Mesendoderm (in vitro differentiated cells): ENCODE data around the gene OR5L1.

Experiments
- DNase-seq: peaks from one replicate; pipeline ENCODE4 v3.0.0; 2013
- H2AK5ac ChIP-seq: 2 replicates; pipeline ENCODE4 v1.6.1; 2013; ENCODE audit warnings: low read length, inconsistent platforms
- H2BK120ac ChIP-seq: 2 replicates; pipeline ENCODE4 v1.6.1; 2013; ENCODE audit warnings: low read depth, mild to moderate bottlenecking, low read length, moderate library complexity, mixed read lengths
- H2BK15ac ChIP-seq: replicated peaks from 2 replicates; pipeline ENCODE4 v1.6.1; 2013; ENCODE audit warnings: low read depth, mild to moderate bottlenecking, moderate library complexity
- H2BK5ac ChIP-seq: 2 replicates; pipeline ENCODE4 v1.6.1; 2013; ENCODE audit warnings: low read length, inconsistent platforms
- H3K18ac ChIP-seq: 2 replicates; pipeline ENCODE4 v1.6.1; 2013; ENCODE audit warnings: mild to moderate bottlenecking, low read length, mixed read lengths
- H3K23ac ChIP-seq: one replicate; pipeline ENCODE4 v1.6.1; 2013; ENCODE audit warnings: low read length
- H3K27ac ChIP-seq: 2 replicates; pipeline ENCODE4 v1.5.1; 2013; ENCODE audit warnings: low read depth, mild to moderate bottlenecking, inconsistent platforms, low read length, moderate library complexity
- H3K27me3 ChIP-seq: 2 replicates; pipeline ENCODE4 v1.6.1; 2013; ENCODE audit warnings: low read length, control low read depth, mild to moderate bottlenecking, inconsistent platforms; ENCODE audit not compliant: insufficient read depth, poor library complexity
- H3K36me3 ChIP-seq: 2 replicates; pipeline ENCODE4 v1.6.1; 2013; ENCODE audit warnings: low read length, inconsistent platforms; ENCODE audit not compliant: control insufficient read depth, insufficient read depth
- H3K4ac ChIP-seq: one replicate; pipeline ENCODE4 v1.6.1; 2013; ENCODE audit warnings: low read depth, mild to moderate bottlenecking, low read length, moderate library complexity
- H3K4me1 ChIP-seq: 2 replicates; pipeline ENCODE4 v1.6.1; 2013; ENCODE audit warnings: low read depth, low read length, inconsistent platforms; ENCODE audit not compliant: control insufficient read depth
- H3K4me2 ChIP-seq: 2 replicates; pipeline ENCODE4 v1.6.1; 2013; ENCODE audit warnings: low read length
- H3K4me3 ChIP-seq: 2 replicates; pipeline ENCODE4 v1.5.1; 2013; ENCODE audit warnings: mild to moderate bottlenecking, low read length
- H3K56ac ChIP-seq: one replicate; pipeline ENCODE4 v1.6.1; 2013; ENCODE audit warnings: low read length
- H3K79me1 ChIP-seq: 2 replicates; pipeline ENCODE4 v1.6.1; 2013; ENCODE audit warnings: low read length, inconsistent platforms
- H3K79me2 ChIP-seq: 2 replicates; pipeline ENCODE4 v1.6.1; 2013; ENCODE audit warnings: mild to moderate bottlenecking, low read length; ENCODE audit not compliant: control insufficient read depth, insufficient read depth
- H3K9ac ChIP-seq: 2 replicates; pipeline ENCODE4 v1.6.1; 2013; ENCODE audit warnings: low read length, inconsistent platforms
- H4K5ac ChIP-seq: one replicate; pipeline ENCODE4 v1.6.1; 2013; ENCODE audit warnings: low read length
- H4K8ac ChIP-seq: one replicate; pipeline ENCODE4 v1.6.1; 2013; ENCODE audit warnings: low read depth, mild to moderate bottlenecking, control low read depth, low read length, moderate library complexity
- WGBS: extraction: QIAGEN DNeasy Blood & Tissue Kit; methylation state at CpG from one replicate; pipeline ENCODE4 v1.1.7; 2013; ENCODE audit warnings: low lambda C conversion rate, missing lambda C conversion rate; ENCODE audit not compliant: insufficient coverage; ENCODE audit errors: extremely low coverage; 5-methylcytosine and 5-hydroxymethylcytosine counted together

Gene OR5L1

GRCh38 chr11:55854704-55855103 is 43.5 kb downstream of the OR5L1 start:
- Histone ChIP-seq H3K4me2 (no peak overlapping the region), H3K18ac (no peak overlapping the region), H3K4ac (no peak overlapping the region), H2BK5ac (no peak overlapping the region), H3K9ac (no peak overlapping the region), H4K5ac (no peak overlapping the region), H3K27me3 (no peaks in the 10 kb centered on the region), H3K79me1 (no peaks in the 10 kb centered on the region), H3K4me3 (no peak overlapping the region), H3K23ac (no peak overlapping the region), H3K36me3 (no peaks in the 10 kb centered on the region), H4K8ac (no peak overlapping the region), H3K4me1 (no peaks in the 10 kb centered on the region), H2BK120ac (no peak overlapping the region), H2BK15ac (no peak overlapping the region), H2AK5ac (no peak overlapping the region), H3K56ac (no peak overlapping the region), H3K27ac (no peak overlapping the region), H3K79me2 (no peaks in the 10 kb centered on the region)
- WGBS, result no CpG with 5 or more reads among the region's 1 CpG
- DNase-seq, result no peak
